Neutrophil (primary cell): ENCODE data around the gene RTEL1.

Source experiments
- H3K27ac ChIP-seq: fragments of 200-600 bp; sonication (generic); 2 replicates; pipeline ENCODE4 v1.5.1; 2016; ENCODE audit warnings: mild to moderate bottlenecking, moderate library complexity
- H3K27me3 ChIP-seq: fragments of 200-600 bp; sonication (generic); 2 replicates; pipeline ENCODE4 v1.6.0; 2016; ENCODE audit warnings: mild to moderate bottlenecking
- H3K36me3 ChIP-seq: fragments of 200-600 bp; sonication (generic); 2 replicates; pipeline ENCODE4 v1.5.1; 2017
- H3K4me1 ChIP-seq, 2 experiments: fragments of 200-600 bp in 1 of 2; sonication (generic) in 1 of 2; 1 replicate in 1 of 2; 2 replicates in 1 of 2; pipeline versions ENCODE4 v1.5.1 to v1.6.1; 2013 to 2016; ENCODE audit warnings: low read depth in 1 of 2, low read length in 1 of 2, mild to moderate bottlenecking in 1 of 2, moderate library complexity in 1 of 2; ENCODE audit not compliant: control insufficient read depth in 1 of 2, insufficient read depth in 1 of 2
- H3K4me3 ChIP-seq, 2 experiments: fragments of 200-600 bp in 1 of 2; sonication (generic) in 1 of 2; 1 replicate in 1 of 2; 2 replicates in 1 of 2; pipeline ENCODE4 v1.5.1; 2013 to 2016; ENCODE audit warnings: low read depth in 1 of 2, low read length in 1 of 2, mild to moderate bottlenecking in 1 of 2, moderate library complexity in 1 of 2
- H3K9me3 ChIP-seq: fragments of 200-600 bp; sonication (generic); 2 replicates; pipeline ENCODE4 v1.5.1; 2016
- TF ChIP-seq, protein P1 (sequence below): fragments of 200-600 bp; sonication (generic); IDR thresholded peaks from 2 replicates; pipeline ENCODE4 v1.5.1; 2016; ENCODE audit warnings: antibody characterized with exemption

The RTEL1 gene

GRCh38 chr20:63675681-63676368 is 17.7 kb downstream of the RTEL1 start:
- H3K36me3 ChIP-seq, result peaks cover 25% of the 10 kb centered on the region
- TF ChIP-seq, protein P1, sequence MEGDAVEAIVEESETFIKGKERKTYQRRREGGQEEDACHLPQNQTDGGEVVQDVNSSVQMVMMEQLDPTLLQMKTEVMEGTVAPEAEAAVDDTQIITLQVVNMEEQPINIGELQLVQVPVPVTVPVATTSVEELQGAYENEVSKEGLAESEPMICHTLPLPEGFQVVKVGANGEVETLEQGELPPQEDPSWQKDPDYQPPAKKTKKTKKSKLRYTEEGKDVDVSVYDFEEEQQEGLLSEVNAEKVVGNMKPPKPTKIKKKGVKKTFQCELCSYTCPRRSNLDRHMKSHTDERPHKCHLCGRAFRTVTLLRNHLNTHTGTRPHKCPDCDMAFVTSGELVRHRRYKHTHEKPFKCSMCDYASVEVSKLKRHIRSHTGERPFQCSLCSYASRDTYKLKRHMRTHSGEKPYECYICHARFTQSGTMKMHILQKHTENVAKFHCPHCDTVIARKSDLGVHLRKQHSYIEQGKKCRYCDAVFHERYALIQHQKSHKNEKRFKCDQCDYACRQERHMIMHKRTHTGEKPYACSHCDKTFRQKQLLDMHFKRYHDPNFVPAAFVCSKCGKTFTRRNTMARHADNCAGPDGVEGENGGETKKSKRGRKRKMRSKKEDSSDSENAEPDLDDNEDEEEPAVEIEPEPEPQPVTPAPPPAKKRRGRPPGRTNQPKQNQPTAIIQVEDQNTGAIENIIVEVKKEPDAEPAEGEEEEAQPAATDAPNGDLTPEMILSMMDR, result no peak

DNA sequence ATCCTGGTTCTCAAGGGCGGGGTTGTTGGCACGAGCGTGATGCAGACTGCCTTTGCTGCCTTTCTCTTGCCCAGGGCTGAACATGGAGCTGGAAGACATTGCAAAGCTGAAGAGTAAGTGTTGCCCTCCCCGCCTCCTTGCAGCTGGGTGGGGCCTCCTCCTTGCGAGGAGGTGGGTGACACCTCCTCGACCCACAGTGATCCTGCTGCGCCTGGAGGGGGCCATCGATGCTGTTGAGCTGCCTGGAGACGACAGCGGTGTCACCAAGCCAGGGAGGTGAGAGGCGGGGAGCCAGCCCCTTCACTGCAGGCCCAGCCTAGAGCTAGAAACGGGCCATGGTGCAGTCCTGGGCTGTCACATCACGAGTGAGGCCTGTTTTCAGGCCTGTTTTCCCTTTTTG is 20.0 kb downstream of the RTEL1 start:
- no peak overlapping the region for H3K27ac ChIP-seq
- TF ChIP-seq, protein P1, result no peak
- no peaks in the 10 kb centered on the region for H3K27me3 ChIP-seq
- H3K36me3 ChIP-seq, result peaks cover 25% of the 10 kb centered on the region
- H3K9me3 ChIP-seq, result no peaks in the 10 kb centered on the region
- H3K4me3 ChIP-seq, result no peak overlapping the region
- H3K4me1 ChIP-seq, result no peaks in the 10 kb centered on the region

More at GRCh38 chr20:63675681-63676368, 17.7 kb downstream of the RTEL1 start:
- Histone ChIP-seq H3K27ac (no peak overlapping the region), H3K9me3 (no peaks in the 10 kb centered on the region), H3K4me1 (no peaks in the 10 kb centered on the region), H3K4me3 (no peak overlapping the region), H3K27me3 (no peaks in the 10 kb centered on the region)

- no peaks in the 10 kb centered on the region for H3K27me3 ChIP-seq
- TF ChIP-seq, protein P1, result no peak
- H3K36me3 ChIP-seq, result peaks cover 23% of the 10 kb centered on the region
- H3K4me3 ChIP-seq, result no peak overlapping the region
- H3K9me3 ChIP-seq, result no peaks in the 10 kb centered on the region
- H3K4me1 ChIP-seq, result no peaks in the 10 kb centered on the region
- no peak overlapping the region for H3K27ac ChIP-seq
Measured at GRCh38 chr20:63678667-63679465, 20.8 kb downstream of the RTEL1 start.

- H3K36me3 ChIP-seq, result peaks cover 16% of the 10 kb centered on the region
- H3K9me3 ChIP-seq, result no peaks in the 10 kb centered on the region
- TF ChIP-seq, protein P1, result no peak
- no peaks in the 10 kb centered on the region for H3K27me3 ChIP-seq
- no peak overlapping the region for H3K4me3 ChIP-seq
- H3K4me1 ChIP-seq, result no peaks in the 10 kb centered on the region
- no peak overlapping the region for H3K27ac ChIP-seq
Measured at GRCh38 chr20:63679799-63680305, 21.7 kb downstream of the RTEL1 start.

GRCh38 chr20:63680427-63680826 is 22.3 kb downstream of the RTEL1 start:
- peaks cover 16% of the 10 kb centered on the region for H3K36me3 ChIP-seq
- H3K27me3 ChIP-seq, result no peaks in the 10 kb centered on the region
- no peaks in the 10 kb centered on the region for H3K9me3 ChIP-seq
- no peak overlapping the region for H3K4me3 ChIP-seq
- H3K27ac ChIP-seq, result no peak overlapping the region
- TF ChIP-seq, protein P1, result no peak
- H3K4me1 ChIP-seq, result no peaks in the 10 kb centered on the region
